Stimulated activated CD8-positive, alpha-beta memory T cell treated with anti-CD3 and anti-CD28 coated beads, Interleukin-12 subunit alpha, Interleukin-12 subunit beta, amount 100 ng/mL, for 24 hours (primary cell): ENCODE data around the gene WDR62.

ENCODE experiments used
- DNase-seq: peaks from one replicate; pipeline ENCODE4 v3.0.0-alpha.2; 2020; ENCODE audit errors: extremely low read depth

WDR62 gene

GRCh38 chr19:36073121-36073876, 18.6 kb downstream of the WDR62 start:
- DNase-seq: no peak

GRCh38 chr19:36079389-36079945, 24.8 kb downstream of the WDR62 start:
- no peak for DNase-seq

- DNase-seq: no peak
Measured at GRCh38 chr19:36081385-36081784, 26.7 kb downstream of the WDR62 start.

- no peak for DNase-seq
Measured at GRCh38 chr19:36081894-36082293, 27.2 kb downstream of the WDR62 start.

GRCh38 chr19:36082916-36083315, 28.2 kb downstream of the WDR62 start:
- DNase-seq: no peak

- DNase-seq: no peak
Measured at GRCh38 chr19:36084231-36085009, 29.7 kb downstream of the WDR62 start.

- no peak for DNase-seq
Measured at GRCh38 chr19:36086326-36086725, 31.6 kb downstream of the WDR62 start.

- DNase-seq: no peak
Measured at GRCh38 chr19:36089847-36090246, 35.1 kb downstream of the WDR62 start.

GRCh38 chr19:36090910-36091695, 36.4 kb downstream of the WDR62 start:
- DNase-seq: no peak

GRCh38 chr19:36092566-36092965, 37.9 kb downstream of the WDR62 start:
- DNase-seq: no peak

- DNase-seq: no peak
Measured at GRCh38 chr19:36093146-36093662, 38.5 kb downstream of the WDR62 start.

GRCh38 chr19:36093687-36094086, 39.0 kb downstream of the WDR62 start:
- no peak for DNase-seq

GRCh38 chr19:36097036-36097435, 42.3 kb downstream of the WDR62 start:
- no peak for DNase-seq

- DNase-seq: no peak
Measured at GRCh38 chr19:36099166-36099785, 44.6 kb downstream of the WDR62 start.

- no peak for DNase-seq
Measured at GRCh38 chr19:36100476-36100875, 45.8 kb downstream of the WDR62 start.

- DNase-seq: no peak
Measured at GRCh38 chr19:36101550-36102327, 47.0 kb downstream of the WDR62 start.

- no peak for DNase-seq
Measured at GRCh38 chr19:36103040-36103626, 48.4 kb downstream of the WDR62 start.

- DNase-seq: no peak
Measured at GRCh38 chr19:36103842-36104552, 49.3 kb downstream of the WDR62 start.

GRCh38 chr19:36106441-36106840, 51.7 kb downstream of the WDR62 start:
- DNase-seq: no peak

- no peak for DNase-seq
Measured at GRCh38 chr19:36106991-36107390, 52.3 kb downstream of the WDR62 start.
